ENCODE measurements around the gene SLC39A9. TPM values are rescaled to one million over a fixed set of nuclear protein-coding genes. Genes with fewer than 3 reads are reported as not detected.

SLC39A9 gene
- total and polyA plus RNA-seq, 9 donors, result 15.9 to 54.5 (median 40.4) TPM

- no peak overlapping the region for H3K4me3 ChIP-seq
- intact Hi-C loops (cut with DNase I), result no loop called here
- WGBS, 3 donors, result 57 to 69% (median 66%) methylated on average over 1 of the region's 1 CpG
- H3K36me3 ChIP-seq, result no peaks in the 10 kb centered on the region
- H3K4me1 ChIP-seq (ENCODE audit: insufficient read depth), result no peaks in the 10 kb centered on the region
- H3K27ac ChIP-seq, result no peak overlapping the region
- TF ChIP-seq POLR2A (IDR thresholded peaks at IDR 0.05) (no peak), CTCF (IDR thresholded peaks at IDR 0.05) (no peak), EP300 (IDR thresholded peaks at IDR 0.05) (no peak)
- H3K9me3 ChIP-seq, result no peaks in the 10 kb centered on the region
- no peaks in the 10 kb centered on the region for H3K27me3 ChIP-seq
- no peak for DNase-seq
Observed at GRCh38 chr14:69506241-69506595, 107.7 kb downstream of the SLC39A9 start.

Other genes starting within 250 kb of the SLC39A9 start
- gene DCAF5, start 245.6 kb upstream of the SLC39A9 start, total RNA-seq, result 10 to 100 TPM; 24.9 to 50.1 (median 42.4) TPM
- 10 to 100 TPM; 25.4 to 42.5 TPM for gene DCAF5, start 245.6 kb upstream of the SLC39A9 start, polyA plus RNA-seq
- 10 to 100 TPM; 11.3 to 21.4 (median 17.0) TPM for gene EXD2, start 207.2 kb upstream of the SLC39A9 start, total RNA-seq
- 10 to 100 TPM; 12.2 to 23.1 TPM for gene EXD2, start 207.2 kb upstream of the SLC39A9 start, polyA plus RNA-seq
- 1 to 10 TPM in 5 of 7 donors, under 1 TPM in 2; 0.36 to 3.6 (median 2.0) TPM for gene GALNT16, start 138.5 kb upstream of the SLC39A9 start, total RNA-seq
- gene GALNT16, start 138.5 kb upstream of the SLC39A9 start, polyA plus RNA-seq, result 1 to 10 TPM; 1.3 to 5.3 TPM
- gene ERH, start 393 bp upstream of the SLC39A9 start, total RNA-seq, result 100 to 1,000 TPM in 5 of 7 donors, 10 to 100 TPM in 2; 64.3 to 206 (median 158) TPM
- gene ERH, start 393 bp upstream of the SLC39A9 start, polyA plus RNA-seq, result 100 to 1,000 TPM; 140 to 173 TPM
- under 1 TPM in 5 of 7 donors, not detected in 2; under 0.01 to 0.15 (median 0.08) TPM for gene PLEKHD1, start 86.0 kb downstream of the SLC39A9 start, total RNA-seq
- gene PLEKHD1, start 86.0 kb downstream of the SLC39A9 start, polyA plus RNA-seq, result under 1 TPM in 1 of 2 donors, not detected in 1; 0.05 TPM
- gene CCDC177, start 176.2 kb downstream of the SLC39A9 start, total RNA-seq, result not detected
- under 1 TPM in 1 of 2 donors, not detected in 1; 0.04 TPM for gene CCDC177, start 176.2 kb downstream of the SLC39A9 start, polyA plus RNA-seq
- 10 to 100 TPM; 18.0 to 35.3 (median 29.9) TPM for gene SUSD6, start 212.9 kb downstream of the SLC39A9 start, total RNA-seq
- 10 to 100 TPM; 12.6 to 20.3 TPM for gene SUSD6, start 212.9 kb downstream of the SLC39A9 start, polyA plus RNA-seq